CD14-positive monocyte (primary cell): ENCODE data around the gene HEBP1. TPM values are rescaled to one million over a fixed set of nuclear protein-coding genes. Genes with fewer than 3 reads are reported as not detected.

ENCODE experiments used
- DNase-seq, 3 donors: peaks; one replicate each; pipeline ENCODE4 v3.0.0-alpha.2; 2011 to 2022
- H2AFZ ChIP-seq: 2 replicates; pipeline ENCODE4 v1.6.0; 2012; ENCODE audit warnings: mild to moderate bottlenecking, low read depth, low read length, inconsistent platforms; ENCODE audit not compliant: insufficient read depth, poor library complexity, severe bottlenecking
- H3K27ac ChIP-seq, 2 donors: 1 replicate in 1 of 2; 2 replicates in 1 of 2; pipeline ENCODE4 v1.5.1; 2012 to 2013; ENCODE audit warnings: low read length in 2 of 2, control low read depth in 1 of 2, inconsistent platforms in 1 of 2, low read depth in 1 of 2, mild to moderate bottlenecking in 1 of 2
- H3K27me3 ChIP-seq, 2 donors: one replicate each; pipeline versions ENCODE4 v1.6.0 to v1.6.1; 2011 to 2013; ENCODE audit warnings: low read length in 2 of 2; ENCODE audit not compliant: control insufficient read depth in 2 of 2, insufficient read depth in 2 of 2
- H3K36me3 ChIP-seq, 2 donors: replicated peaks in 1 of 2; 1 replicate in 1 of 2; 2 replicates in 1 of 2; pipeline versions ENCODE4 v1.5.1 to v1.6.1; 2012 to 2013; ENCODE audit warnings: low read length in 2 of 2, control low read depth in 1 of 2, inconsistent platforms in 1 of 2, mild to moderate bottlenecking in 1 of 2; ENCODE audit not compliant: insufficient read depth in 2 of 2, control insufficient read depth in 1 of 2
- H3K4me1 ChIP-seq, 2 donors: 1 replicate in 1 of 2; 2 replicates in 1 of 2; pipeline versions ENCODE4 v1.5.1 to v1.6.1; 2012 to 2013; ENCODE audit warnings: low read length in 2 of 2, control low read depth in 1 of 2, inconsistent platforms in 1 of 2, mild to moderate bottlenecking in 1 of 2, moderate library complexity in 1 of 2; ENCODE audit not compliant: insufficient read depth in 2 of 2, control insufficient read depth in 1 of 2
- H3K4me2 ChIP-seq: replicated peaks from 2 replicates; pipeline ENCODE3; 2012; ENCODE audit warnings: low read length, moderate library complexity, mild to moderate bottlenecking; ENCODE audit not compliant: poor library complexity, severe bottlenecking; ENCODE audit errors: extremely low read depth
- H3K4me3 ChIP-seq, 3 experiments: fragments of 200-600 bp in 1 of 3; sonication (generic) in 1 of 3; replicated peaks in 1 of 3; 1 replicate in 2 of 3; 2 replicates in 1 of 3; pipeline ENCODE4 v1.5.1; 2011 to 2013; ENCODE audit warnings: low read length in 3 of 3, mild to moderate bottlenecking in 3 of 3, control low read depth in 2 of 3, low read depth in 2 of 3, inconsistent platforms in 1 of 3, moderate library complexity in 1 of 3
- H3K79me2 ChIP-seq: 2 replicates; pipeline ENCODE4 v1.6.0; 2012; ENCODE audit warnings: mild to moderate bottlenecking, control low read depth, inconsistent platforms, low read length, moderate library complexity; ENCODE audit not compliant: insufficient read depth
- H3K9ac ChIP-seq: 2 replicates; pipeline ENCODE4 v1.6.0; 2017; ENCODE audit warnings: low read length, mild to moderate bottlenecking; ENCODE audit not compliant: insufficient read depth, poor library complexity, severe bottlenecking
- H3K9me3 ChIP-seq, 2 donors: replicated peaks in 1 of 2; 1 replicate in 1 of 2; 2 replicates in 1 of 2; pipeline versions ENCODE4 v1.5.1 to v1.6.1; 2012 to 2013; ENCODE audit warnings: low read length in 2 of 2, control low read depth in 1 of 2; ENCODE audit not compliant: control insufficient read depth in 1 of 2, insufficient read depth in 1 of 2
- H4K20me1 ChIP-seq: 2 replicates; pipeline ENCODE4 v1.6.0; 2012; ENCODE audit warnings: mild to moderate bottlenecking, low read length, control low read depth, moderate library complexity; ENCODE audit not compliant: insufficient read depth
- H3K27ac Mint-ChIP-seq, 7 donors: one replicate each; pipeline ENCODE4 v1.8.0; 2020; ENCODE audit warnings: mild to moderate bottlenecking in 7 of 7, mixed read lengths in 7 of 7, moderate library complexity in 6 of 7, inconsistent platforms in 2 of 7
- H3K27me3 Mint-ChIP-seq, 3 donors: one replicate each; pipeline ENCODE4 v1.8.0; 2021 to 2022; ENCODE audit warnings: low read depth in 3 of 3, mild to moderate bottlenecking in 3 of 3, mixed read lengths in 3 of 3, moderate library complexity in 3 of 3, inconsistent platforms in 1 of 3
- H3K36me3 Mint-ChIP-seq, 2 donors: one replicate each; pipeline ENCODE4 v1.8.0; 2020; ENCODE audit warnings: mixed read lengths in 2 of 2, inconsistent platforms in 1 of 2, mild to moderate bottlenecking in 1 of 2
- H3K4me1 Mint-ChIP-seq: one replicate; pipeline ENCODE4 v1.8.0; 2020; ENCODE audit warnings: mild to moderate bottlenecking, mixed read lengths
- H3K4me3 Mint-ChIP-seq, 2 donors: one replicate each; pipeline ENCODE4 v1.8.0; 2020; ENCODE audit warnings: mild to moderate bottlenecking in 2 of 2, mixed read lengths in 2 of 2, moderate library complexity in 1 of 2
- H3K9me3 Mint-ChIP-seq, 7 donors: one replicate each; pipeline ENCODE4 v1.8.0; 2020 to 2022; ENCODE audit warnings: mixed read lengths in 7 of 7, mild to moderate bottlenecking in 6 of 7, moderate library complexity in 6 of 7, inconsistent platforms in 2 of 7
- WGBS: methylation state at CpG from one replicate; pipeline ENCODE4 v1.1.5; 2013; ENCODE audit warnings: missing lambda C conversion rate; ENCODE audit not compliant: insufficient coverage; 5-methylcytosine and 5-hydroxymethylcytosine counted together
- intact Hi-C, 2 donors: fragments of 100-400 bp; cut with micrococcal nuclease; formaldehyde crosslinking; loops; one replicate each; pipeline versions ENCODE4 v1.15.0 to v1.15.1; 2023
- polyA plus RNA-seq, 3 donors: library from polyadenylated mRNA; depleted of rRNA in 1 of 3; unstranded in 2 of 3; stranded (reverse) in 1 of 3; fragments of 300-500 nt in 2 of 3; fragments of >200 nt in 1 of 3; fragmentation: Illumina TruSeq in 2 of 3; gene quantifications; 1 replicate in 2 of 3; 2 replicates in 1 of 3; pipeline ENCODE4 v1.2.3, GENCODE V29; 2012 to 2021
- TF ChIP-seq, protein P1 (sequence below): fragments of 200-600 bp; IDR thresholded peaks from one replicate; pipeline ENCODE4 v1.8.0; 2022; ENCODE audit warnings: antibody characterized with exemption, mild to moderate bottlenecking

HEBP1 gene
- polyA plus RNA-seq, 3 donors, result 33.4 to 89.3 (median 71.3) TPM

GRCh38 chr12:12938541-12938940 is 61.5 kb downstream of the HEBP1 start:
- 94% methylated on average over 5 of the region's 5 CpGs for WGBS
- no peak overlapping the region for H2AFZ ChIP-seq
- no peak for DNase-seq

DNA sequence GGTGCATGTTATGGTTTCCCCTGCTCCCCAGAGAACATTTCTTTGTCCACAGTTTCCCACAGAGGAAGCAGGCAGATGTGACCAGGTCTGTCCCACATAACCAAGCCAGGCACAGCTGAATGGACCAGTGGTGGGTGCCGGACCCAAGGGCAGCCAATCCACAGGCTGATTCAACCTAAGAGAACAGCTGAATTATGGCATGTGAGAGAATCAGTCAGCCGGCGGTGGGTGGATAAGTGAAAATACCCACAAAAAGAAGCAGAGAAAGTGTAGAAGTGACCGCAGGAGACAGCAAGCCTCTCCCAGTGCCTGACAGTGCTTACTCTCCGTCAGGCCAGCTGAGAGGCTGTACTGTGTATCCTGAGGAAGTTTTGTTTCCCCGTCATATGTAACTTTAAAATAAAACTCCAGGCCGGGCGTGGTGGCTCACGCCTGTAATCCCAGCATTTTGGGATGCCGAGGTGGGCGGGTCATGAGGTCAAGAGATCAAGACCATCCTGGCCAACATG is 63.0 kb downstream of the HEBP1 start:
- H3K9me3 Mint-ChIP-seq, result no peaks in the 10 kb centered on the region
- no peaks in the 10 kb centered on the region for H3K4me1 Mint-ChIP-seq
- no peak overlapping the region for H3K4me3 Mint-ChIP-seq
- H3K36me3 ChIP-seq, result no peaks in the 10 kb centered on the region
- TF ChIP-seq, protein P1, sequence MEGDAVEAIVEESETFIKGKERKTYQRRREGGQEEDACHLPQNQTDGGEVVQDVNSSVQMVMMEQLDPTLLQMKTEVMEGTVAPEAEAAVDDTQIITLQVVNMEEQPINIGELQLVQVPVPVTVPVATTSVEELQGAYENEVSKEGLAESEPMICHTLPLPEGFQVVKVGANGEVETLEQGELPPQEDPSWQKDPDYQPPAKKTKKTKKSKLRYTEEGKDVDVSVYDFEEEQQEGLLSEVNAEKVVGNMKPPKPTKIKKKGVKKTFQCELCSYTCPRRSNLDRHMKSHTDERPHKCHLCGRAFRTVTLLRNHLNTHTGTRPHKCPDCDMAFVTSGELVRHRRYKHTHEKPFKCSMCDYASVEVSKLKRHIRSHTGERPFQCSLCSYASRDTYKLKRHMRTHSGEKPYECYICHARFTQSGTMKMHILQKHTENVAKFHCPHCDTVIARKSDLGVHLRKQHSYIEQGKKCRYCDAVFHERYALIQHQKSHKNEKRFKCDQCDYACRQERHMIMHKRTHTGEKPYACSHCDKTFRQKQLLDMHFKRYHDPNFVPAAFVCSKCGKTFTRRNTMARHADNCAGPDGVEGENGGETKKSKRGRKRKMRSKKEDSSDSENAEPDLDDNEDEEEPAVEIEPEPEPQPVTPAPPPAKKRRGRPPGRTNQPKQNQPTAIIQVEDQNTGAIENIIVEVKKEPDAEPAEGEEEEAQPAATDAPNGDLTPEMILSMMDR, result no peak
- no peaks in the 10 kb centered on the region for H3K79me2 ChIP-seq
- H3K4me3 ChIP-seq, result no peak overlapping the region
- peaks cover 1 to 4% (median 2%) of the 10 kb centered on the region in 3 donors for H3K27me3 Mint-ChIP-seq
- no peak overlapping the region for H2AFZ ChIP-seq
- intact Hi-C loops, result no loop called here
- no peak overlapping the region for H3K4me2 ChIP-seq
- H3K4me1 ChIP-seq, result no peaks in the 10 kb centered on the region
- H3K27ac Mint-ChIP-seq, result no peak overlapping the region
- DNase-seq, result no peak
- H3K27ac ChIP-seq, result no peak overlapping the region
- no peaks in the 10 kb centered on the region for H4K20me1 ChIP-seq
- H3K36me3 Mint-ChIP-seq, result no peaks in the 10 kb centered on the region
- no peaks in the 10 kb centered on the region for H3K9me3 ChIP-seq
- H3K27me3 ChIP-seq, result no peaks in the 10 kb centered on the region
- no peak overlapping the region for H3K9ac ChIP-seq
- 98% methylated on average over 8 of the region's 11 CpGs for WGBS

More at GRCh38 chr12:12938541-12938940, 61.5 kb downstream of the HEBP1 start:
- H3K9me3 Mint-ChIP-seq, result no peaks in the 10 kb centered on the region
- no peaks in the 10 kb centered on the region for H3K36me3 Mint-ChIP-seq
- no peak overlapping the region for H3K27ac ChIP-seq
- no peak overlapping the region for H3K27ac Mint-ChIP-seq
- H3K9ac ChIP-seq, result no peak overlapping the region
- no peaks in the 10 kb centered on the region for H3K4me1 ChIP-seq
- H3K79me2 ChIP-seq, result no peaks in the 10 kb centered on the region
- H3K4me2 ChIP-seq, result no peak overlapping the region
- H3K36me3 ChIP-seq, result no peaks in the 10 kb centered on the region
- H3K4me3 ChIP-seq, result no peak overlapping the region
- H4K20me1 ChIP-seq, result no peaks in the 10 kb centered on the region
- no peaks in the 10 kb centered on the region for H3K9me3 ChIP-seq
- TF ChIP-seq, protein P1, result no peak
- no peaks in the 10 kb centered on the region for H3K27me3 ChIP-seq
- no peak overlapping the region for H3K4me3 Mint-ChIP-seq
- no peaks in the 10 kb centered on the region for H3K4me1 Mint-ChIP-seq
- intact Hi-C loops, result no loop called here
- peaks cover 1 to 4% (median 2%) of the 10 kb centered on the region in 3 donors for H3K27me3 Mint-ChIP-seq
